ENCODE measurements around the gene ZBTB39.

- TF ChIP-seq CTCF (IDR thresholded peaks at IDR 0.05) (no peak), POLR2A (IDR thresholded peaks at IDR 0.05) (no peak)
Measured at GRCh38 chr12:57011438-57012424, 5.4 kb upstream of the ZBTB39 start.

All from Peyer's patch (tissue), 4 donors.